HCT116 (cell line): ENCODE results near the gene ZKSCAN4. TPM values are rescaled to one million over a fixed set of nuclear protein-coding genes. Genes with fewer than 3 reads are reported as not detected.
A peak's percentile ranks its signal among the peaks of the same experiment; 100 is the strongest.

Source experiments
- ATAC-seq: fragments of 200-7000 bp; cut with Tn5 transposase; 2 replicates; pipeline ENCODE4 v1.9.1; 2020; ENCODE audit warnings: mild to moderate bottlenecking, moderate library complexity
- BruUV-seq: library from RNA; stranded (reverse); fragments of 400-500 nt; replicated peaks from 2 replicates; lab custom pipeline; 2021; lab: Mats Ljungman, UMichigan
- CTCF ChIA-PET: fragments of 300-600 bp; sonication (Branson Sonifier 250); formaldehyde crosslinking; loops from one replicate; lab custom pipeline; 2021; ENCODE audit warnings: antibody characterized with exemption; lab: Charles Lee
- POLR2A ChIA-PET: fragments of 300-600, 350-600 bp; sonication (Branson Sonifier 250); formaldehyde crosslinking; loops from one replicate; lab custom pipeline; 2021; ENCODE audit warnings: antibody characterized with exemption; lab: Charles Lee
- RAD21 ChIA-PET, 2 experiments: fragments of 300-600 bp; sonication (Branson Sonifier 250); formaldehyde crosslinking; loops; one replicate each; lab custom pipeline; 2023; ENCODE audit warnings: low total read pairs in 2 of 2; ENCODE audit not compliant: uncharacterized antibody in 2 of 2, unreplicated experiment in 2 of 2, low non-redundant PET in 1 of 2; lab: Charles Lee
- DNase-seq: peaks from one replicate; pipeline ENCODE4 v3.0.0-alpha.2; 2010; ENCODE audit warnings: low read depth, low spot score
- H2AFZ ChIP-seq: fragments of 200-600 bp; shearing (Covaris generic), sonication (generic); 2 replicates; pipeline ENCODE4 v1.6.1; 2017; ENCODE audit warnings: low read depth, mixed run types, mixed read lengths, antibody characterized with exemption, low read length; ENCODE audit not compliant: poor library complexity, severe bottlenecking
- H3K27ac ChIP-seq: 2 replicates; pipeline ENCODE4 v1.5.1; 2012; ENCODE audit warnings: low read depth, low read length
- H3K27me3 ChIP-seq: fragments of 200-600 bp; sonication (generic); 2 replicates; pipeline ENCODE4 v1.6.1; 2016; ENCODE audit warnings: mixed run types, low read length, mixed read lengths; ENCODE audit not compliant: insufficient read depth
- H3K36me3 ChIP-seq, 2 experiments: fragments of 200-500 bp in 1 of 2; fragments of 200-600 bp in 1 of 2; sonication (Bioruptor generic) in 1 of 2; sonication (generic) in 1 of 2; 2 replicates each; pipeline versions ENCODE4 v1.5.1 to v1.6.1; 2014 to 2016; ENCODE audit warnings: low read length in 2 of 2, inconsistent platforms in 1 of 2, mixed read lengths in 1 of 2, mixed run types in 1 of 2; ENCODE audit not compliant: insufficient read depth in 2 of 2, control insufficient read depth in 1 of 2
- H3K4me1 ChIP-seq, 2 experiments: fragments of 200-600 bp in 1 of 2; sonication (generic) in 1 of 2; 2 replicates each; pipeline versions ENCODE4 v1.5.1 to v1.6.1; 2012 to 2017; ENCODE audit warnings: low read length in 2 of 2, inconsistent platforms in 1 of 2, mild to moderate bottlenecking in 1 of 2, mixed read lengths in 1 of 2, mixed run types in 1 of 2, moderate library complexity in 1 of 2; ENCODE audit not compliant: insufficient read depth in 2 of 2, control insufficient read depth in 1 of 2
- H3K4me2 ChIP-seq: fragments of 200-600 bp; sonication (generic); 2 replicates; pipeline ENCODE4 v1.6.1; 2017; ENCODE audit warnings: mixed run types, low read length, mixed read lengths
- H3K4me3 ChIP-seq, 2 experiments: fragments of 200-600 bp in 1 of 2; sonication (generic) in 1 of 2; replicated peaks in 1 of 2; 2 replicates each; pipeline ENCODE4 v1.5.1; 2011 to 2016; ENCODE audit warnings: low read length in 2 of 2, control low read depth in 1 of 2, low read depth in 1 of 2, mild to moderate bottlenecking in 1 of 2, mixed read lengths in 1 of 2, mixed run types in 1 of 2
- H3K79me2 ChIP-seq: fragments of 200-600 bp; sonication (generic); 2 replicates; pipeline ENCODE4 v1.6.1; 2017; ENCODE audit warnings: mild to moderate bottlenecking, mixed run types, low read length, moderate library complexity, mixed read lengths; ENCODE audit not compliant: insufficient read depth
- H3K9ac ChIP-seq: fragments of 200-600 bp; sonication (generic); 2 replicates; pipeline ENCODE4 v1.6.1; 2016; ENCODE audit warnings: low read length, mixed read lengths
- H3K9me2 ChIP-seq: fragments of 200-600 bp; sonication (generic), shearing (Covaris generic); 2 replicates; pipeline ENCODE4 v1.6.1; 2017; ENCODE audit warnings: mixed run types, mild to moderate bottlenecking, moderate library complexity; ENCODE audit not compliant: insufficient read depth
- H3K9me3 ChIP-seq, 2 experiments: fragments of 200-500 bp in 1 of 2; fragments of 200-600 bp in 1 of 2; sonication (Bioruptor generic) in 1 of 2; sonication (generic) in 1 of 2; 2 replicates each; pipeline ENCODE4 v1.6.1; 2014 to 2017; ENCODE audit warnings: low read length in 2 of 2, mixed read lengths in 2 of 2, inconsistent platforms in 1 of 2, low read depth in 1 of 2, mild to moderate bottlenecking in 1 of 2, mixed run types in 1 of 2, moderate library complexity in 1 of 2; ENCODE audit not compliant: control insufficient read depth in 1 of 2, insufficient read depth in 1 of 2
- H4K20me1 ChIP-seq: fragments of 200-600 bp; sonication (generic), shearing (Covaris generic); 2 replicates; pipeline ENCODE4 v1.6.1; 2017; ENCODE audit warnings: mixed run types, mild to moderate bottlenecking, moderate library complexity; ENCODE audit not compliant: insufficient read depth
- ATF3 ChIP-seq: IDR thresholded peaks from 2 replicates; pipeline ENCODE4 v1.6.1; 2012
- EZH2 ChIP-seq: fragments of 200-600 bp; sonication (generic); IDR thresholded peaks from 2 replicates; pipeline ENCODE4 v1.6.1; 2017; ENCODE audit warnings: antibody characterized with exemption, mixed run types
- JUND ChIP-seq: IDR thresholded peaks from 2 replicates; pipeline ENCODE4 v1.6.1; 2012
- MAX ChIP-seq: IDR thresholded peaks from 2 replicates; pipeline ENCODE4 v1.6.1; 2012
- POLR2AphosphoS5 ChIP-seq: IDR thresholded peaks from 2 replicates; pipeline ENCODE4 v1.6.1; 2011; ENCODE audit warnings: mild to moderate bottlenecking, low read depth, low read length, moderate library complexity
- SIN3A ChIP-seq: IDR thresholded peaks from 2 replicates; pipeline ENCODE4 v1.6.1; 2012; ENCODE audit warnings: low read depth
- TCF7L2 ChIP-seq: IDR thresholded peaks from 2 replicates; pipeline ENCODE4 v1.7.0; 2011; ENCODE audit warnings: borderline replicate concordance, inconsistent platforms; ENCODE audit not compliant: insufficient read depth, insufficient read length; ENCODE audit errors: extremely low read depth
- ZBTB33 ChIP-seq: IDR thresholded peaks from 2 replicates; pipeline ENCODE4 v1.6.1; 2011; ENCODE audit warnings: mild to moderate bottlenecking, low read length, moderate library complexity; ENCODE audit not compliant: insufficient replicate concordance; ENCODE audit errors: extremely low read depth
- intact Hi-C: fragments of 100-400 bp; cut with micrococcal nuclease; formaldehyde crosslinking; loops from 2 replicates; pipeline ENCODE4 v1.10.0; 2022
- total RNA-seq: library from RNA; stranded (reverse); gene quantifications from one replicate; pipeline ENCODE4 v1.2.1, GENCODE V29; 2021; ENCODE audit not compliant: unreplicated experiment

ZKSCAN4 gene
- total RNA-seq, 1 experiment from 2014 or later, result 4.8 TPM

- TF ChIP-seq SIN3A, result no peak
- TF ChIP-seq EZH2, result no peak
- peak; percentile 19 for TF ChIP-seq TCF7L2
- TF ChIP-seq JUND, result no peak
- TF ChIP-seq ZBTB33, result no peak
- peak; percentile 83 for TF ChIP-seq MAX
- TF ChIP-seq POLR2AphosphoS5, result peak; percentile 72
- TF ChIP-seq ATF3, result no peak
- no peaks in the 10 kb centered on the region; the same call in 1 of the 2 replicates for H3K9me2 ChIP-seq
- no peaks in the 10 kb centered on the region for H3K27me3 ChIP-seq
- peak overlapping the region; percentile 40 for H3K27ac ChIP-seq
- no peaks in the 10 kb centered on the region for H4K20me1 ChIP-seq
- CTCF ChIA-PET, result interaction anchor here (0.7 kb wide), 1 partner anchor 15 kb away, joined by 3 read pairs; no protein-coding TSS in a partner anchor
- no peaks in the 10 kb centered on the region for H3K79me2 ChIP-seq
- POLR2A ChIA-PET, result interaction anchor here (0.6 kb wide), 1 partner anchor 75 kb away, joined by 5 read pairs; no protein-coding TSS in a partner anchor
- no peak overlapping the region for H2AFZ ChIP-seq
- RAD21 ChIA-PET, result no interaction called here
- ATAC-seq (peak; percentile 83), DNase-seq (no peak)
- no peaks in the 10 kb centered on the region for H3K36me3 ChIP-seq
- intact Hi-C loops, result no loop called here
- peak overlapping the region; percentile 31 to 49 for H3K4me3 ChIP-seq
- no peaks in the 10 kb centered on the region for H3K9me3 ChIP-seq
- BruUV-seq, result TSS peak; percentile 90
- peak overlapping the region; percentile 51 for H3K4me2 ChIP-seq
- H3K4me1 ChIP-seq, result peaks cover 0 to 11% of the 10 kb centered on the region in 2 experiments; a peak in 1 of 4 replicates
- H3K9ac ChIP-seq, result peak overlapping the region; percentile 51
These were observed 33.5 kb downstream of the ZKSCAN4 start for GRCh38 chr6:28218312-28219248.
